ENCODE results near the gene KATNIP. TPM values are rescaled to one million over a fixed set of nuclear protein-coding genes. Genes with fewer than 3 reads are reported as not detected.

The KATNIP gene
- total RNA-seq, 1 donor from 2014 or later, result 23.8 TPM

DNA sequence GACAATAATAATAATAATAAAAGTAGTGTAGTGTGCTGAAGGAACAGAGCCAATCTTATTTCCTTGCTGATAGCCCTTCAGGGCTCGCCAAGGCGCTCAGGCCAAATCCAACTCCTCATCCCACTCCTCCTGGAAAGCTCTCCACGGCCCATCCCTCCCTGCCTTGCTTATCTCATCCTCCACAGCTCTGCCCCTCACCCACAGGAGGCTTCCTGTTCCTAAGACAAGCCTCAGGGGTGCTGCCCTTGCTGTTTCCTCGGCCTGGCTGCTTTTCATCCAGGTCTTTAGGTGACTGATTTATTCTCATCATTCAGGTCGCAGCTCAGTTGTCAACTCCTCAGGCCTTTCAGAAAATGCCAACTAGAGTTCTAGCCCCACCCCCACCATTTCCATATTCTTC, 11.4 kb upstream of the KATNIP start:
- ATAC-seq (peak; percentile 44), DNase-seq (no peak)
- H3K4me1 ChIP-seq, result no peaks in the 10 kb centered on the region
- no peak overlapping the region for H3K27ac ChIP-seq
- no peak overlapping the region for H3K4me3 ChIP-seq
- no peaks in the 10 kb centered on the region for H3K9me3 ChIP-seq
- peaks cover 97% of the 10 kb centered on the region for H3K36me3 ChIP-seq
- intact Hi-C loops (cut with DNase I), result no loop called here
- TF ChIP-seq, protein P1, sequence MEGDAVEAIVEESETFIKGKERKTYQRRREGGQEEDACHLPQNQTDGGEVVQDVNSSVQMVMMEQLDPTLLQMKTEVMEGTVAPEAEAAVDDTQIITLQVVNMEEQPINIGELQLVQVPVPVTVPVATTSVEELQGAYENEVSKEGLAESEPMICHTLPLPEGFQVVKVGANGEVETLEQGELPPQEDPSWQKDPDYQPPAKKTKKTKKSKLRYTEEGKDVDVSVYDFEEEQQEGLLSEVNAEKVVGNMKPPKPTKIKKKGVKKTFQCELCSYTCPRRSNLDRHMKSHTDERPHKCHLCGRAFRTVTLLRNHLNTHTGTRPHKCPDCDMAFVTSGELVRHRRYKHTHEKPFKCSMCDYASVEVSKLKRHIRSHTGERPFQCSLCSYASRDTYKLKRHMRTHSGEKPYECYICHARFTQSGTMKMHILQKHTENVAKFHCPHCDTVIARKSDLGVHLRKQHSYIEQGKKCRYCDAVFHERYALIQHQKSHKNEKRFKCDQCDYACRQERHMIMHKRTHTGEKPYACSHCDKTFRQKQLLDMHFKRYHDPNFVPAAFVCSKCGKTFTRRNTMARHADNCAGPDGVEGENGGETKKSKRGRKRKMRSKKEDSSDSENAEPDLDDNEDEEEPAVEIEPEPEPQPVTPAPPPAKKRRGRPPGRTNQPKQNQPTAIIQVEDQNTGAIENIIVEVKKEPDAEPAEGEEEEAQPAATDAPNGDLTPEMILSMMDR (IDR thresholded peaks at IDR 0.05), result no peak
- no peaks in the 10 kb centered on the region for H3K27me3 ChIP-seq

DNA sequence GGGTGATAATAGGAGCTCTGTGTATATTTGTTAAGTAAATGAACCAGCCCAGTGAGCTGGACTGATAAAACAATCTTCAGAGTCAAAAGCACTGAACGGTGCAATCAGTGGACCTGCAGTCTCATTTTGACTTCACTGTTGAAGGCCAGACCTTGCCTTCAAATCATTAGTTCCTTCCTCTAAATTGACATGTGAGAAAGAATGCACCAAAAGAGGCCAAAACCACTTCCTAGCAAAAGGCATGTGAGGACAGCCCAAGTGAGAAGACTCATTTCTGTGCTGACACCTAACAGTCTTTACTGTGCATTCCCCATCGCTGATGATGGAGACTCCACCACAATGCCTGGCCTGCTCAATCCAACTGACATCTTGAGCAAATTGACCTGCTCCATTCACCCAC, 10.8 kb upstream of the KATNIP start:
- DNase-seq (no peak), ATAC-seq (no peak)
- Histone ChIP-seq H3K27ac (no peak overlapping the region), H3K36me3 (peaks cover 97% of the 10 kb centered on the region), H3K9me3 (no peaks in the 10 kb centered on the region), H3K4me1 (no peaks in the 10 kb centered on the region), H3K4me3 (no peak overlapping the region), H3K27me3 (no peaks in the 10 kb centered on the region)
- intact Hi-C loops (cut with DNase I), result no loop called here
- TF ChIP-seq, protein P1 (IDR thresholded peaks at IDR 0.05), result no peak

DNA sequence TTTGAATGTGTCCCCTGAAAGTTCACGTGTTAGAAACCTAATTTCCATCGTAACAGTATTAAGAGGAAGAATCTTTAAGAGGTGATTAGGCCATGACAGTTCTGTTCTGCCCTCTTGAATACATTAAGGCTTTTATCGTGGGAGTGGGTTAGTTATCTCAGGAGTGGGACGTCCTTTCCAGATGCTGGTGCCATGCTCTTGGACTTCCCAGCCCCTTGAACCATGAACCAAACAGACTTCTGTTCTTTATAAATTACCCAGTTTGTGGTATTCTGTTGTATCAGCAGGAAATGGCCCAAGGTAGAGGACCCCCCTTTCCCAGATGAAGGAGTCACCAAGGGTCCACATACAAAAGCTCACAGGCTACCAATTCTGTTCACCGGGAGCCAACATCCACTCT, 10.3 kb upstream of the KATNIP start:
- no peaks in the 10 kb centered on the region for H3K27me3 ChIP-seq
- H3K9me3 ChIP-seq, result no peaks in the 10 kb centered on the region
- ATAC-seq (no peak), DNase-seq (no peak)
- H3K27ac ChIP-seq, result no peak overlapping the region
- TF ChIP-seq, protein P1 (IDR thresholded peaks at IDR 0.05), result no peak
- no peak overlapping the region for H3K4me3 ChIP-seq
- no peaks in the 10 kb centered on the region for H3K4me1 ChIP-seq
- intact Hi-C loops (cut with DNase I), result no loop called here
- peaks cover 97% of the 10 kb centered on the region for H3K36me3 ChIP-seq

DNA sequence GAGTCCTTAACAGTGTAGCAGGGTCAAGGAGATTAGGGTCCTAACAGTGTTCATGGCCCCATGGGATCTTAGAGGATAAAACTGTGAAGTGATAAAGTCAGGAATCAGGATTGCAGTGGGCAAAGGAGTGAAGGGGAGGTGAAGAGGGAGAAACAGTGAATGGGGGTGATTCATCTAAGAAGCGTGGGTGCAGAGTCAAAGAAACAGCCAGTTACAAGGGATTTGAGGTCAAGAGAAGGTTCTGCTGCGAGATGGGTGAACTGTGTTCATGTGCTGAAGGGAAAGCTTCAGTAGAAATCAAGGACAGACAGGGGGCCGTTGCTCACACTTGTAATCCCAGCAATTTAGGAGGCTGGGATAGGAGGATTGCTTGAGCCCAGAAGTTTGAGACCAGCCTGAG, 6.1 kb upstream of the KATNIP start:
- Histone ChIP-seq H3K36me3 (peaks cover 66% of the 10 kb centered on the region), H3K9me3 (no peaks in the 10 kb centered on the region), H3K4me3 (no peak overlapping the region), H3K27ac (no peak overlapping the region), H3K4me1 (peaks cover 18% of the 10 kb centered on the region), H3K27me3 (no peaks in the 10 kb centered on the region)
- no peak for ATAC-seq
- intact Hi-C loops (cut with DNase I), result no loop called here
- peak; percentile 3 for DNase-seq
- TF ChIP-seq, protein P1 (IDR thresholded peaks at IDR 0.05), result no peak

DNA sequence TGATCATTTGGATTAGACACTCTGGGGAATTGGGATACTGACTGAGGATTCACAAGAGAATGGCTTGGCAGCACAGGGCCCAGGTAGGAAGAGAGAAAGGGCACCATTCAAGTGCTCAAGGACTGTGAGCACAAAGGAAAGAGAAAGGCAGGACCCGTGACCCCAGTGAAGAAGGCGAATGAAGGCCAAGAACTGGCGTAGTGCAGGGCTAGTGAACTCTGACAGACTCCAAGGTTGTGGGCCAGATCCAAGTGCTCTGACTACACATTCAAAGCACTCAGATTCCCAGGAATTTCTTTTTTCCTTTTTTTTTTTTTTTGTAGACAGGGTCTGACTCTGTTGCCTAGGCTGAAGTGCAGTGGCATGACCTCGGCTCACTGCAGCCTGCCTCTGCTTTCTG, 5.3 kb upstream of the KATNIP start:
- peaks cover 59% of the 10 kb centered on the region for H3K36me3 ChIP-seq
- H3K9me3 ChIP-seq, result no peaks in the 10 kb centered on the region
- DNase-seq (no peak), ATAC-seq (no peak)
- no peak overlapping the region for H3K27ac ChIP-seq
- no peaks in the 10 kb centered on the region for H3K27me3 ChIP-seq
- TF ChIP-seq, protein P1 (IDR thresholded peaks at IDR 0.05), result no peak
- H3K4me1 ChIP-seq, result peaks cover 21% of the 10 kb centered on the region
- no peak overlapping the region for H3K4me3 ChIP-seq
- intact Hi-C loops (cut with DNase I), result no loop called here

DNA sequence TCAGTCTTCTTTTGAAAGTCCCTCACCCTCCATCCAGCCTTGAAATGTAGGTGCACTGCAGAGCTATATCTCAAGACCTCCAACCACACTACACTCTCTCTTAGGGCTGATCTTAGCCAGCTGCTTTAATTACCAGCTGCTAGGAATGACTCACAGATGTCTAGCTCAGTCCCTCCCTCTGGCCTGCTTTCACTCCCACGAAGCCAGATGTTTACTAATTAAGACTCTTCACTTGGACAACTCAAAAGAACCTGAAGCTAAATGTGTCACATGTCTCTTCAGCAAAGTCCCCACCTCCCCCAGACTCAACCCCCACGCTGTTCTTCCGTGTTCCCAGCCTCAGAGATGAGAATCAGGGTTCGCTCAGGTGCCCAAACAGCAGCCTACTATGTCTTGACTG, 2.8 kb upstream of the KATNIP start:
- ATAC-seq (no peak), DNase-seq (no peak)
- Histone ChIP-seq H3K27ac (no peak overlapping the region), H3K4me1 (peaks cover 27% of the 10 kb centered on the region), H3K9me3 (no peaks in the 10 kb centered on the region), H3K27me3 (no peaks in the 10 kb centered on the region), H3K36me3 (peaks cover 34% of the 10 kb centered on the region), H3K4me3 (no peak overlapping the region)
- TF ChIP-seq, protein P1 (IDR thresholded peaks at IDR 0.05), result no peak
- intact Hi-C loops (cut with DNase I), result no loop called here

Data from upper lobe of right lung (tissue), 1 donor.